Urinary bladder (tissue), 4 donors: ENCODE results near the gene FAN1. TPM values are rescaled to one million over a fixed set of nuclear protein-coding genes. Genes with fewer than 3 reads are reported as not detected.

ENCODE experiments used
- DNase-seq: peaks from one replicate; pipeline ENCODE4 v3.0.0-alpha.2; 2015; ENCODE audit errors: extremely low spot score
- H3K27ac ChIP-seq: one replicate; pipeline ENCODE4 v1.5.1; 2013; ENCODE audit warnings: low read depth, mild to moderate bottlenecking, moderate library complexity
- H3K36me3 ChIP-seq: one replicate; pipeline ENCODE4 v1.6.1; 2013; ENCODE audit warnings: mild to moderate bottlenecking, moderate library complexity; ENCODE audit not compliant: insufficient read depth
- H3K4me1 ChIP-seq: one replicate; pipeline ENCODE4 v1.6.1; 2013; ENCODE audit warnings: mild to moderate bottlenecking, moderate library complexity; ENCODE audit not compliant: insufficient read depth
- H3K4me3 ChIP-seq: one replicate; pipeline ENCODE4 v1.5.1; 2013; ENCODE audit warnings: low read depth, low read length
- WGBS: extraction: QIAGEN DNeasy Blood & Tissue Kit; methylation state at CpG from one replicate; pipeline ENCODE4 v1.1.7; 2013; 5-methylcytosine and 5-hydroxymethylcytosine counted together
- polyA plus RNA-seq: library from polyadenylated mRNA; stranded (reverse); fragments of 200-250 nt; gene quantifications from one replicate; pipeline ENCODE4 v1.2.3, GENCODE V29; 2013
- small RNA-seq: library from RNA; depleted of rRNA; stranded (forward); fragments of <200 nt; gene quantifications from one replicate; pipeline ENCODE3, GENCODE V24; 2014
- total RNA-seq: library from RNA; depleted of rRNA; stranded (reverse); fragments of >200 nt; gene quantifications from one replicate; pipeline ENCODE4 v1.2.3, GENCODE V29; 2014
- donor health status: healthy with polysubstance abuse.
- donor health status: healthy.

FAN1 gene
- total and polyA plus RNA-seq, 2 donors, result 14.9 to 34.3 TPM

DNA sequence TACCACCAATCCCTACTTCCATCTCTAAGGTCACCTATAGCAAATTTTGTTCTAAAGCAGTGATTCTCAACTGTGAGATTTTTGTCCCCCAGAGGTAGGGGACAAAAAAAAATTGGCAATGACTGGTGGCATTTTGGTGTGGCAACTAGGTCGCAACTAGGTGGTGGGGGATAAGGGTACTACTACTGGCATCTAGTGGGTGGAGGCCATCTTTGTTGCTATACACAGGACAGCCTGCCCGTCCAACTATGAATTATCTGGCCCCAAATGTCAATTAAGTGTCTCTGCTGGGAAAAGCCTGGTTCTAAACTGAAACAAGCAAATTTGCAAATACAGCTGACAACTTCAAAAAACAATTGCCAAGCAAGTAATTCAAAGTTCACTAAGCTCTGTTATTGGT is 86.3 kb downstream of the FAN1 start:
- 57% methylated on average over 2 of the region's 2 CpGs for WGBS
- Histone ChIP-seq H3K4me3 (peak overlapping the region; percentile 83), H3K27ac (no peak overlapping the region), H3K36me3 (no peaks in the 10 kb centered on the region), H3K4me1 (no peaks in the 10 kb centered on the region)
- no peak for DNase-seq

DNA sequence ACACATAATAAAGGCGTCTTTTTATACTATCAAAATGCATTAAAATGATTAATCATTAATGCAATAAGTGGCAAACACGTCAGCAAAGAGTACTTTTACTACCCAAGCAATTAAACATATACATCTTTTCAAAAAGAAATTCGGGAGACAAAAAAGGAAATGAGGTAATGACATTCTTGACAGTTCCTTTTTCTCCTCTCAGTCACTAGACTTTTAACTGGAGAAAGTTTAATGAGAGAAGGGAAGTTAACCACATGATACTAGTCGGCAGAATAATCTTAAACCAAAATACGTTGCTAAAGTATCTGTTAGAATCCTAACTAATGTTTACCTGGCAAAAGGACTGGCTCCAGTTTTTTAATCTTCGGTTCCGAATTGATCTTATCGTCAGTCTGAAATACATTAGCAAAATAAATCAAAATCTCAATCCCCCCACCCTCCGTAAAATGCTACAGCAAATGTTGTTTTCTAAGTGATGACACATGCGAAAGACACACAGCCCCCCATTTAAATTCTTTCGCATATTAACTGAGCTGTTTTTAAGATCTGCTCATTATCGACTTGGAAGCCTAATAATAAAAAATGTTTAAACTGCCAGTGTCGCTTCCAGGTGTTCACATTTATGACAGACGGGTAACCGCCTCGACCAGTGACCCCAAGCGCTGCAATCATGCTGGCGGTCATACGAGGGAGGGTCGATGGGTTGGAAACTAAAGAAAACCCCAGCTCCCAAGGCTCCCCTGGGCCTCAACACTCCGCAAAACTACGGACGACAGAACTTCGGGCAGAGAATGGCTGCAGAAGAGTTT is 86.9 kb downstream of the FAN1 start:
- DNase-seq, result no peak
- WGBS, result 4% methylated on average over 24 of the region's 24 CpGs
- Histone ChIP-seq H3K4me3 (peak overlapping the region; percentile 83), H3K36me3 (no peaks in the 10 kb centered on the region), H3K4me1 (no peaks in the 10 kb centered on the region), H3K27ac (peak overlapping the region; percentile 97)

DNA sequence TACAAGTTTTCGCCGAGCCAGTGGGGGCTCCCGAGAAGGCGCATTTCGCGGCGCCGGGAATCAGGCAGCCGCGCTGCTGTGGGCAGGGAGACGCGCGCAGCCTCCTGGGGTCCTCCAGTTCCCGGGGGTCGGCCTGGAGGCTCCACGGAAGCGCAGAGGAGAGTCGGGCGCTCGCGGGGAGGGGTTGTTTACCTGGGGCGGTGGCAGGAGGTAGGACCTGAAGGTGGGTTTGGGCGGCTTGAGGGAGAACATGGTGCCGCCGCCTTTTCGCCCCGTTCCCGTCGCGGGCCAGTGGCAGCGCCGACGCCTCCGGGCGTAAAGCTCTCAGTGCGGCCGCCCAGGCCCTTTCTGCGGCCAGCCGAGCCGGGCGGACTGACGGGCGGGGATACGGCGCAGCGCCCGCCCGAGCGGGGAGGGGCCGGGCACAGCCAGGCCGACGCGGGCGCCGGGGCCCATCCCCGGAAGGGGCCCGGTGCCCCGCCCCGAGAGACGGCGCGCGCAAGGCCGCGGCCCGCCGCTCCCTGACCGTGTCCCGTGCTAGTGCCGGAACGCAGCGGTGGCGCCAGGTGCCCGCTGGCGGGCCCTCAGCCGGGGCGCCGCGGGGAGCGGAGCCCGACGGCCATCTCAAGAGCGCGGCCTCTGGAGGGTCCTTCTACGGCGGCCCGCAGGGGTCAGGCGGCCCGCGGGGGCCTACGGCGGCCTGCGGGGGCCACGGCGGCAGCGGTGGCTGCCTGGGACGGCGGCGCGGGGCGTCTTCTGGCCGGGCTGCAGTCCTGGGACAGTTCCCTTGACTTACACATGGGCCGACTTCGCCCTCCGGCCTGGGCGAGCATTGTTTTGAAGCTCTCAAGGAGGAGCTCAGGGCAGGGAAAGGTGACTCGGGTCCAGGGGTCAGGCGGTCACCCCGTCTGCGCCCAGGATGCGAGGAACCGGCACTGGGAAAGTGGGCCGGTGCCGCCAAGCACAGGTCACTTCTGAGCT is 87.8 kb downstream of the FAN1 start, which contains the start of gene MTMR10:
MTMR10 (minus strand) TSS at position 374 of the 981 bp plus-strand sequence; CDS start at position 252, 122 bp downstream.
- under 1% methylated on average over 114 of the region's 114 CpGs for WGBS
- H3K4me3 ChIP-seq, result peak within 1 kb of the TSS; percentile 83
- no peak for DNase-seq
- H3K27ac ChIP-seq, result peak within 1 kb of the TSS; percentile 97
- no peaks in the 10 kb centered on the region for H3K36me3 ChIP-seq
- no peaks in the 10 kb centered on the region for H3K4me1 ChIP-seq

DNA sequence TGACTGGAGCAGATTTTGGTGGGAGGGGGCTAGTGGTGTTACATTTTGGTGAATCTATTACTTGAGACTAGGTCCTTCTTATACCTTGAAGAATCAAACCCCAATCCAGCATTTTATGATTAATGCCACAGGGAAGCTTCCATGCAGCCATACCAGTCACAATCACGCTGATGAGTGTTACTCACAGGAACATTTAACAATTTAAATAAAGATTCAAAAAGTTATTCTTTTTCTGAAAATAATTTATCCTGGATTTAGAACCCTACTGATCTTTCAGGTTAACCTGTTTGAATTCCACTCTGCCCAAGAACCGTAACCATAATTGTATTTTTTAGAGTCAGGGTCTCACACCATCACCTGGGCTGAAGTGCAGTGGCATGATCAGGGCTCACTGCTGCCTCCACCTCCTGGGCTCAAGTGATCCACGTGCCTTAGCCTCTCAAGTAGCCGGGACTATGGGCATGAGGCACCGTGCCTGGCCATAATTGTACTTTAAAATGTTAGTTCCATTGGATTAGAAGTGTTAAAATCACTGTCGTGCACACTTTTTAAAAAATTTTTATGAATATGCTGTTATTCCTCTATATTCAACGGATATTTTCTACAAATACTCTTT is 88.6 kb downstream of the FAN1 start:
- Histone ChIP-seq H3K27ac (peak overlapping the region; percentile 97), H3K4me3 (peak overlapping the region; percentile 83), H3K36me3 (no peaks in the 10 kb centered on the region), H3K4me1 (no peaks in the 10 kb centered on the region)
- WGBS, result 70% methylated on average over 7 of the region's 7 CpGs
- DNase-seq, result no peak

Small RNA genes lying within 50 kb of the gene (small RNA-seq; reads per million reads assigned to genes)
- gene RNU6-466P, result not detected

Other genes with a start within 250 kb of the FAN1 start
- gene MTMR10, start 87.7 kb downstream of the FAN1 start, total RNA-seq, result 46.1 TPM
- 14.4 TPM for gene MTMR10, start 87.7 kb downstream of the FAN1 start, polyA plus RNA-seq
- gene TRPM1, start 197.8 kb downstream of the FAN1 start, total RNA-seq, result not detected
- gene TRPM1, start 197.8 kb downstream of the FAN1 start, polyA plus RNA-seq, result not detected